ENCODE measurements around the gene PLA2G4A. TPM values are rescaled to one million over a fixed set of nuclear protein-coding genes. Genes with fewer than 3 reads are reported as not detected.

The PLA2G4A gene
- total RNA-seq, 1 experiment from 2014 or later, result 0.39 TPM

- no peak overlapping the region for H3K23ac ChIP-seq (ENCODE audit: insufficient read length, low read depth, low read length)
- no peak overlapping the region for H3K27ac ChIP-seq (ENCODE audit: insufficient read length, low read depth, low read length)
- H3K23me2 ChIP-seq (ENCODE audit: insufficient read length, low read depth, low read length, poor library complexity, severe bottlenecking), result no peaks in the 10 kb centered on the region
- no peak overlapping the region for H3K4me2 ChIP-seq (ENCODE audit: insufficient read depth, insufficient read length, low read length)
- no peak overlapping the region for H3T11ph ChIP-seq (ENCODE audit: low read length)
- TF ChIP-seq CTCF (conservative IDR thresholded peaks at IDR 0.05), result no peak
- Mint-ChIP-seq H3K4me3 (no peak overlapping the region), H3K27me3 (ENCODE audit: low read depth) (no peaks in the 10 kb centered on the region), H3K9me3 (no peaks in the 10 kb centered on the region), H3K4me1 (no peaks in the 10 kb centered on the region), H3K27ac (peak overlapping the region in 1 of 3 experiments; percentile 4; a peak in 1 of 7 replicates), H3K36me3 (ENCODE audit: insufficient read depth in 1 of 3, low read depth in 3 of 3) (no peaks in the 10 kb centered on the region)
- H3K9me3 ChIP-seq (ENCODE audit: control insufficient read depth, low read depth, low read length), result no peaks in the 10 kb centered on the region
- no peak overlapping the region for H3K4ac ChIP-seq (ENCODE audit: low read depth, low read length)
- H3K79me1 ChIP-seq (ENCODE audit: insufficient read depth, low read depth, low read length, poor library complexity, severe bottlenecking), result no peaks in the 10 kb centered on the region
- H3K4me1 ChIP-seq (ENCODE audit: insufficient read depth, low read length), result no peaks in the 10 kb centered on the region
- no peaks in the 10 kb centered on the region for H3K79me2 ChIP-seq (ENCODE audit: insufficient read depth, low read length)
- H4K8ac ChIP-seq (replicated peaks; ENCODE audit: insufficient read length, low read depth, low read length), result no peak overlapping the region
- no peak overlapping the region for H4K5ac ChIP-seq (ENCODE audit: insufficient read length, low read depth, low read length)
- DNase-seq, result no peak
- no peaks in the 10 kb centered on the region for H3K27me3 ChIP-seq (ENCODE audit: insufficient read depth, low read length)
- H2BK20ac ChIP-seq (ENCODE audit: low read depth, low read length, poor library complexity, severe bottlenecking), result no peak overlapping the region
- H4K91ac ChIP-seq (ENCODE audit: insufficient read length, low read depth, low read length), result no peak overlapping the region
- H2BK120ac ChIP-seq (ENCODE audit: low read depth, low read length, poor library complexity, severe bottlenecking), result no peak overlapping the region
- no peak overlapping the region for H2BK15ac ChIP-seq (ENCODE audit: low read depth, low read length)
- no peak overlapping the region for H2BK5ac ChIP-seq (ENCODE audit: insufficient read length, low read length)
- no peak overlapping the region for H2BK12ac ChIP-seq (ENCODE audit: insufficient read length, low read depth, low read length)
- H2AK5ac ChIP-seq (ENCODE audit: insufficient read length, low read length), result no peak overlapping the region
- H3K9ac ChIP-seq (ENCODE audit: extremely low read depth, insufficient read length, low read length), result no peak overlapping the region
- H3K14ac ChIP-seq (ENCODE audit: insufficient read depth, low read length), result no peak overlapping the region
- H2AFZ ChIP-seq (ENCODE audit: low read length), result no peak overlapping the region
- no peak overlapping the region for H3K18ac ChIP-seq (ENCODE audit: insufficient read length, low read depth, low read length)
- no peak overlapping the region for H3K56ac ChIP-seq (ENCODE audit: insufficient read length, low read depth, low read length)
- no peaks in the 10 kb centered on the region for H4K20me1 ChIP-seq (ENCODE audit: control insufficient read depth, insufficient read depth, insufficient read length)
Measured at GRCh38 chr1:186848509-186849130, 19.9 kb downstream of the PLA2G4A start.
